NOMO-1 treated with dmso at 0.1 percent for 144 hours (cell line): ENCODE results near the gene MAP4K1.
A peak's percentile ranks its signal among the peaks of the same experiment; 100 is the strongest.

ENCODE experiments used
- DNase-seq: peaks from one replicate; lab custom pipeline; 2025; ENCODE audit not compliant: unreplicated experiment; lab: John Stamatoyannopoulos, UW

Gene MAP4K1

GRCh38 chr19:38617764-38618589 lies at the start of gene MAP4K1:
MAP4K1 (minus strand) TSS chr19:38617953; CDS start chr19:38617895, 58 bp downstream.
- DNase-seq = peak; percentile 48

DNA sequence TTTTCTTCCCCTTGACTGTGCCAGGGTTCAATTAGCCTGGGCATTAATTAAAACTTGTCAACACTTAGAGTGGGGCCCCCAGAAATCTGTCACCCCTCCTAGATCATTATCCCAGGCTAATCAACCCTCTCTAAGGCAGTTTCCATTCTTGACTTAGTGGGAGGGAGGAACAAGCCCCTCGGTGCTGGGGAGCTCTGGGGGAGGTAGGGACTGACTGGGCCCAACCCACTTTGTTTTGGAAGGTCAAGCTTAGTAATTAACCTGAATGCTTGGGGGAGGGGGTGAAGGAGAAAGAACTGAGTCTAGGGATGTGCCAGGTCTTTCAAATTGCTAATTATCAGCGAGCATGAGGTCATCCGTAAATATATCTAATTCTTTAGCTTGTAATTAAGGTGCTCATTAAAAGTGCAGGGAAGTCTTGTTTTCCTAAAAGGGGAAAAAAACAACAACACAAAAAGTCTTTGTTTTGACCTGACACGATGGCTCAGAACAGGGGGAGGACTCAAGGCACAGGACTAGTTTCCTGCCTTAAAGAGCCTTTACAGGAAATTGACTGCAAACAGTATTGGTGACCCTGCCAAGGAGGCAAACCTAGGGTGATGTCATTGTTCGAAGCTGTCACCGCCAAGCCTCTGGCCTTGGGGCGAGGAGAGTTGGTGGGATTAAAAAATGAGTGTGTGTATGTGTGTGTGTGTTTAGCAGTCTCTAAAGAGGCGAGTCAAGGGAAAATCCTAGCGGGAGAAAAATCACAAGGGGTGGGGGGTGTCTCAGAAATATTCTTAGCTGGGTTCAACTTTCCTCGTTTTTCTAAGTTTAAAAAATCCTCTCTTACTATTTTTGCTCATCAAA lies 49.1 kb upstream of the MAP4K1 start:
- no peak for DNase-seq

GRCh38 chr19:38665950-38666662 lies 48.4 kb upstream of the MAP4K1 start:
- DNase-seq = no peak

DNA sequence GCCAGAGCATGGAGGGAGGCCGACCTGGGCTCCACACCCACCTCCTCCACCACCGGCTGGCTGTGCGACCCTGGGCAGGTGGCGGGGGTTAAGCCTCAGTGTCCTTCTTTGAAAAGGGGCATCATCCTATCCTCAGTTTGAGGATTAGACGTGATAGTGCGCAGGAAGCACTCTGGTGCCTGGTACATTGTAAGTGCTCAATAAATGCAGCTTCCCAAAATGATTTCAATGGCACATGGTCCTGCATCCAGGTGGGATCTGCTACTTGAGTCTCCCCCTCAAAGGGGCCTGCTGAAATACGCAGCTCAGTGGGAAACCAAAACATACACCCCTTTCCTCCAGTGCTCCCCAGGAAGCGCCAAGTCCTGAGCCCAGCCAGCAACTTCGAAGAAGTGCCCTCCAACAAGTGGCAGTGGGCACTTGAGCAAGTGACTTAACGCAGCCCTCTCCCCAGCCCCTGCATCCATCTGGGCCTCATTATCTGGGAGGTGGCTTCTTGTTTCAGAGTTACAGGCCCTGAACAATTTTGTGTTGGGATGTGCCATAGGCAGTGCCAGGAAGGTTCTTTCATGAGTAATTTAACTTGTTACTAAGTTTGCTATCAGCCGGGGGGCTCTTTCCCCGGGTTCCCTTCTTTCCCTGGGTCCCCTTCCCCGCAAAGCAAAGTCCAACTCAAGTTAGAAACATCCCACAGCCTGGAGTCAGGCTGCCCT lies 47.6 kb upstream of the MAP4K1 start:
- DNase-seq = no peak

GRCh38 chr19:38664503-38665211 lies 46.9 kb upstream of the MAP4K1 start:
- no peak for DNase-seq

DNA sequence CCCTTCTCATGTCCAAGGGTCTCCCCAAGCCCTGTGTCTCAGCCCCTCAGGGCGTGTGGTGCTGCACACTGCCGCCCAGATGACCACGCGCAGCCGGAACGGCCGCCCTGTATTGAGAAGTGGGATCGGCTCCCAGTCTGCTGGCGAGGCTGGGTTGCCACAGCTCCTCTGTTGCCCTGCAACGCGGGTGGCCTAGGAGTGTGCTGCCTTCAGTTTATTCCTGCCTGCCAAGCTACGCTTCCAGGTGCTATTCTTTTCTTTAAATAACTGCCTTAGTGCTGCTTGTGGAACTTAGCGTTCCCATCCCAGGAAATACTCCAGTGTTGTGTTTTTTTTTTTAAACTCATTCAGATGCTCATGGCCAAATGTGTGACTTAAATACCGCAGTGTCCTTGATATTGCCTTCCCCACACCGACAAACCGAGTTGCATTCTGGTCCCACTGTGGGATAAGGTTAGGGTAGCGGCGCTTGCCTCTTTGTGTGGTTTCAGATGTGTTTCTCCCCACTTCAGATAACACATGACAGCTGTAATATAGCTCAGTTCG lies 46.3 kb upstream of the MAP4K1 start:
- no peak for DNase-seq

GRCh38 chr19:38663156-38663651 lies 45.5 kb upstream of the MAP4K1 start:
- no peak for DNase-seq

GRCh38 chr19:38662537-38663155 lies 44.9 kb upstream of the MAP4K1 start:
- no peak for DNase-seq

- DNase-seq = no peak
These were observed 44.2 kb upstream of the MAP4K1 start for GRCh38 chr19:38661996-38662395.

DNA sequence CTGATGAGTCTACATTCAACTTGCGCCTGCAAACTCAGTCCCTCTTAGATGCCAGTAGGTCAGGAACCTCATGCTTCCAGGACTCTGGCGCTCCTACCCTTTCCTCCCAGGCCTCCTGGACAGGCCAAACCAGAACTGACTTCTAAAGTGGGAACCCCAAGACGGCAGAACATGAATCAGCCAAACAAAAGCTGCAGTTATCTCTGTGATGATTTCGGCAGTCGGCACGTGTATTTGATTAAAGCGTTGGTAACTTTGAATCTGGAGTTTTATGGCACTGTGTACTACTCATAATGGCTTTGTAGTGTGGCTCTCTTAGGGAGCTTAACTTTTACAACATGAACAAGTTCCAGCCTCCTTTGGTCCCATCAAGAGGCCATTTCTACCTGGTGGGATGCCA lies 43.4 kb upstream of the MAP4K1 start:
- no peak for DNase-seq

GRCh38 chr19:38660724-38661123 lies 43.0 kb upstream of the MAP4K1 start:
- no peak for DNase-seq

DNA sequence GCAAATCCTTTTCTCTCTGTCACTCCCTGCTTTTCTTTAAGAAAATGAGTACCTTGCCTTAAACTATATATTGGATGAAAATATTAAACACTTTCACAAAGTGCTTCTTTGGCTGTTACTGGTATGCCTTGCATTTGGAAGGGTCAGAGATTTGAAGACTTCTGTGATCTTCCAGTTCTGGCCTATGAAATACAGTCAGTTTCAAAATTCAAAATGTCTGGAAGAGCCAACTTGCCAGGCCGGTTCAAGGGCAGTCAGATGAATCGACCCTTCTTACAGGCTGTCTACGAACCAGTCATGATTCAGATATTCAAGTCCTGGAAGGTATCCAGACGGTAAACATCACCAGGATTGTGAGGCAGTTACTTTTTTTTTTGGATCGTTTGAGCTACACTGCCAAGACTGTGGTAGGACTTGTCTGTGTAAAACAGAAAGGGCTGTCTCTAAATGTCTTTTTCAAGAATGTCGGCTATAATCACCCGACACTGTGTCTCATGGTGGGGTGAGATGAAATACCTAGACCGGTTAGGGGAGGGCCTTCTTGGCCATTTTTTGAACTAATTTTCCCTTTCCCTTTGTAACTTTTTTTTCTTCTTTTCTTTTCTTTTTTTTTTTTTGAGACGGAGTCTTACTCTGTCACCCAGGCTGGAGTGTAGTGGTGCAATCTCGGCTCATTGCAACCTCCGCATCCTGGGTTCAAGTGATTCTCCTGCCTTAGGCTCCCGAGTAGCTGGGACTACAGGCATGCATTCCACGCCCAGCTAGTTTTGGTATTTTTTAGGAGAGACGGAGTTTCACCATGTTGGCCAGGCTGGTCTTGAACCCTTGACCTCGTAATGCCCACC lies 40.9 kb upstream of the MAP4K1 start:
- DNase-seq = no peak

DNA sequence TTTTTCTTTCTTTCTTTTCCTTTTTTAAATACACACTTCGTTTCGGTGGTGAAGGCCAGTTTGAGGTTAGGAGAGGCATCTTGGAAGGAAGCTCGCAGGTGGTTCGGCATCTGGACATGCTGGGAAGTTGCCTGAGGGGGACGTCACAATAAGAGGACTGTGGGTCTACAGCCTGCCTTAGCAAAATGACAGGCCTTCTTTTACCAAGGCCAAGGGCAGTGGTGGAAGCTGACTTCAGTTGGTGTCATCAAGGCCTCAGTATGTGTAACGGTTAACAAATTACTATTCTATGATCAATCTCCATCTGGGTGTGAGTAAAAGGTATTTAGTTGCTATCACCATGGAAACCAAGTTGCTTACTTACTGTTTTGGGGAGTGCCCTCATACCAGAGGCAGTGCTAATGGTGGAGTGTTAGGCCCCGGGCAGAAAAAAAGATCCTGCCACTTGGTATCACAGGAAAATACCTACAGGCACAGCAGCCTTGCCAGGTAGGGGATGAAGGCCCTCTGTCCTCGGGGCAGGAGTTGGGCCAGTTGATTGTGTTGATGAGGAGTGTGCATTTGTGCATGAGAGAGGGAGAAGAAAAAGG lies 40.0 kb upstream of the MAP4K1 start:
- no peak for DNase-seq

DNA sequence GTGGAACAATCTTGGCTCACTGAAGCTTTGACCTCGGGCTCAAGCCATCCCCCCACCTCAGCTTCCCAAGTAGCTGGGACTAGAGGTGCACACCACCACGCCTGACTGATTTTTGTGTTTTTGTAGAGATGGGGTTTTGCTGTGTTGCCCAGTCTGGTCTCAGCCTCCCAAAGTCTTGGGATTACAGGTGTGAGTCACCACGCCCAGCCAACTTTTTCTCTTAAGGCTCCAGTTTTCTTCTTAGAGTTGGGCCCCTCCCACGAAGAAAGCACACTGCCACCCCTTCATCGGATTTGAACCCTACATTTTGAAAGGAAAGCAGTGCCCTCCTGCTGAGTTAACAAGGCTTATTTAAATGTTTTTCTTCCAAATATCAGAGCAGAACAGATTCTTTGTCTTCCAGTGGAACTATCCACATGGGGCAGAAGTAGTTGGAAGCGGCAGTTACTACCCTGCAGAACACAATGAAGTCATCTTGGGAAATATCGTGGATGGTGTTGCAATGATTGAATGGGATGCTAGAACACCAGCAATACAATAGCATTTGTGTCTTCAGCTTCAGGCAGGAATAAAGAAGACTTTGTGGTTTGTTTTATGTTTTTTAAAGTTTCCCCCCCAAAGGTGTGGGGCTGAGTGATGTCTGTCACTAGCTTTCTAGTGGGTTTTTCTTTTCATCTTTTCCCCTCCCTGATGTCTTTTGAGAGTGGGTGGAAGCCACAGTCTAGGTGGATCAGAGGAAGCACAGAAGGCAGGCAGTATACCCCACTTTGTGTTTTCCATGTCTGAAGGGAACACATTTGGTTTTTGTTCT lies 38.6 kb upstream of the MAP4K1 start:
- DNase-seq = no peak

GRCh38 chr19:38655148-38655824 lies 37.5 kb upstream of the MAP4K1 start:
- no peak for DNase-seq

DNA sequence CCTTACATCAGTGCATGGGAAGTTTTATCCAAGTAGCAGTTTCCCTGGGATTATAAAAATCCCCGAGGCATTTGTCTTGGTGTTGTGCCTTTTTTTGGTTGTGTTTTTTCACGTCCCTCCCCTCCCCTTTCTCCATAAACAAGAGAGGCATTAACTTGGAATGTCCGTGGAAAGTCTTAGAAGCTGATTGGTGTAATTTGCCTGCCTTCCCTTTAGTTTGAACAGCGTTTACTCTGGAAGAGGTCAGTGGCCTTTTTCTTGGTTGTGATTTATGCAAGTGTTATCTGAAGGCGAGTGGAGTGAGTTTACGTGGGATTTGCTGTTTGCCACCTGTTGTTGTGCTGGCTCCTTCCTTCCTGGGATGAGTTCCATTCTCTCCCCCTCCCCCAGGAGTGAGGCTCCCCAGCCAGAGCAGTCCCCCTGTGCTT lies 36.9 kb upstream of the MAP4K1 start:
- no peak for DNase-seq
